ENCODE measurements around the gene DNAH7. TPM values are rescaled to one million over a fixed set of nuclear protein-coding genes. Genes with fewer than 3 reads are reported as not detected.
A peak's percentile ranks its signal among the peaks of the same experiment; 100 is the strongest.

The DNAH7 gene
- total and polyA plus RNA-seq, 9 of the 15 experiments (the other 6 are each of a cell fraction or from before 2014, with no cell fraction given): 0.03 to 0.42 (median 0.18) TPM

DNA sequence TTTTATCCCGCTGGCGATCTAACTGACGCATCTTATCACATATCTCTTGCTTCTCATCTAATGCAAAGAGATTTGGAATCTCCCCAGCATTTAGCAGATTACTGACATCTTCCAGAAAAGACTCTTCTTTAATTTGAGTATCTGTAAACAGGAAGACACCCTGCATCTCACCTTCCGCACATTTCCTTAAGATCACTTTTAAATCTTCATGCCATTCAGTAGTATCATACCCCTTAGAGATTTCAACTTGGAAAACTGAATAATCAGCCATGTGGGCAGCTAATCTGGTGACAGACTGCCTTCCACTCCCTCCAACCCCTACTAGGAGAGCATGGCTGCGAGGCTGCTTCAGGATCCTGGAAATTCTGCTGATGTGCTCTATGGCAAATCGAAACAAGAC is 204.3 kb downstream of the DNAH7 start:
- BruUV-seq (replicated peaks): no TSS peak
- ChIA-PET POLR2A (no interaction called here), CTCF (ENCODE audit: low intra/inter-chr PET ratio) (no interaction called here)
- in situ Hi-C loops (cut with MboI) (no loop called here), intact Hi-C loops (cut with micrococcal nuclease) (no loop called here)
- Histone ChIP-seq H3K9me3 (replicated peaks; ENCODE audit: control insufficient read depth, insufficient read depth, low read depth, low read length) (no peaks in the 10 kb centered on the region), H3K27ac (ENCODE audit: extremely low read depth, low read depth, low read length) (no peak overlapping the region), H3K27me3 (ENCODE audit: control insufficient read depth in 2 of 2, insufficient read depth in 2 of 2, low read length in 2 of 2) (no peaks in the 10 kb centered on the region), H3K4me3 (no peak overlapping the region), H3K4me1 (replicated peaks in 1 of 2; ENCODE audit: control insufficient read depth in 2 of 2, insufficient read depth in 2 of 2, low read length in 2 of 2) (no peaks in the 10 kb centered on the region), H3K79me2 (ENCODE audit: control insufficient read depth, insufficient read depth, low read length) (no peaks in the 10 kb centered on the region), H2AFZ (ENCODE audit: low read depth, low read length) (no peak overlapping the region), H3K4me2 (ENCODE audit: insufficient read depth, low read length) (no peak overlapping the region), H3K36me3 (ENCODE audit: control insufficient read depth, insufficient read depth, low read length) (no peaks in the 10 kb centered on the region), H3K9me1 (ENCODE audit: control insufficient read depth, insufficient read depth, low read length) (no peaks in the 10 kb centered on the region), H3K9ac (ENCODE audit: insufficient read depth in 1 of 2, low read depth in 2 of 2, low read length in 2 of 2) (no peak overlapping the region), H4K20me1 (replicated peaks; ENCODE audit: control insufficient read depth, insufficient read depth, low read length) (no peaks in the 10 kb centered on the region)
- DNase-seq (ENCODE audit: extremely low read depth in 1 of 4, low spot score in 3 of 4) (no peak), ATAC-seq (no peak), FAIRE-seq (no peak)
- WGBS (ENCODE audit: insufficient coverage, low coverage, missing lambda C conversion rate): 27% methylated on average over 5 of the region's 6 CpGs
- TF ChIP-seq PCBP1 (IDR thresholded peaks at IDR 0.05; ENCODE audit: low read depth, low read length, poor library complexity, severe bottlenecking) (no peak), PURB (CRISPR knock-in tag; IDR thresholded peaks at IDR 0.05; ENCODE audit: low read depth) (no peak), DACH1 (IDR thresholded peaks at IDR 0.05; ENCODE audit: partially characterized antibody) (no peak), RB1 (IDR thresholded peaks at IDR 0.05; ENCODE audit: low read depth) (no peak), ARNT (IDR thresholded peaks at IDR 0.05) (no peak)

DNA sequence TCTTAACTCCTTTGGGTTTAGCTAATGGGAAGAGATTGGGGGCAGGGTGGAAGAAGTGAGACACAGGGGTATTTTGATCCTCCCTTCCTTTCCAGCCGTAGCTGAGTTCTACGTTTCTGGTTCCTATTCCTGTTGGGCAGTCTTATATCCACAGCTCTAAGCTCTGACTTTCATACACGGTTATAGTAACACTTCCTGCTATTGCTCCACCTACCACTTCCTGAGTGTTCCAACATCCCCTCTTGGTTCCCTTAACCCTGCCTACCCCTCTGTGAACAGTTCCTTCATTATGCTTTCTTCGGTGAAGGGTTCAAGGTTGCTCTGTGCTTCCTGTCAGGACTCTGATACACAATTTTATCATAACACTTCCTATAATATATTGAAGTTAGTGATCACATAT is 205.1 kb downstream of the DNAH7 start:
- Histone ChIP-seq H3K79me2 (ENCODE audit: control insufficient read depth, insufficient read depth, low read length) (no peaks in the 10 kb centered on the region), H3K4me2 (ENCODE audit: insufficient read depth, low read length) (peak overlapping the region; percentile 27; the same call in 1 of the 2 replicates), H3K27ac (ENCODE audit: extremely low read depth, low read depth, low read length) (no peak overlapping the region), H3K4me1 (replicated peaks in 1 of 2; ENCODE audit: control insufficient read depth in 2 of 2, insufficient read depth in 2 of 2, low read length in 2 of 2) (no peaks in the 10 kb centered on the region), H3K9me1 (ENCODE audit: control insufficient read depth, insufficient read depth, low read length) (no peaks in the 10 kb centered on the region), H3K4me3 (no peak overlapping the region), H3K9me3 (replicated peaks; ENCODE audit: control insufficient read depth, insufficient read depth, low read depth, low read length) (no peaks in the 10 kb centered on the region), H2AFZ (ENCODE audit: low read depth, low read length) (peak overlapping the region; percentile 47; the same call in 1 of the 2 replicates), H3K27me3 (ENCODE audit: control insufficient read depth in 2 of 2, insufficient read depth in 2 of 2, low read length in 2 of 2) (no peaks in the 10 kb centered on the region), H3K9ac (ENCODE audit: insufficient read depth in 1 of 2, low read depth in 2 of 2, low read length in 2 of 2) (no peak overlapping the region), H4K20me1 (replicated peaks; ENCODE audit: control insufficient read depth, insufficient read depth, low read length) (no peaks in the 10 kb centered on the region), H3K36me3 (ENCODE audit: control insufficient read depth, insufficient read depth, low read length) (no peaks in the 10 kb centered on the region)
- POLR2A ChIA-PET: interaction anchor here (0.6 kb wide), 1 partner anchor 42 kb away, joined by 3 read pairs; no protein-coding TSS in a partner anchor
- no peak; the same call in 2 of the 3 replicates for ATAC-seq
- CTCF ChIA-PET (ENCODE audit: low intra/inter-chr PET ratio): no interaction called here
- no peak for DNase-seq (ENCODE audit: extremely low read depth in 1 of 4, low spot score in 3 of 4)
- TF ChIP-seq ZNF696 (CRISPR knock-in tag; conservative IDR thresholded peaks at IDR 0.05) (no peak), RBFOX2 (IDR thresholded peaks at IDR 0.05; ENCODE audit: low read depth, low read length) (no peak), DDX20 (tag; IDR thresholded peaks at IDR 0.05; ENCODE audit: low read depth) (no peak), FOXK1 (CRISPR knock-in tag; IDR thresholded peaks at IDR 0.05; ENCODE audit: borderline replicate concordance) (no peak)
- TF ChIP-seq, protein P1, sequence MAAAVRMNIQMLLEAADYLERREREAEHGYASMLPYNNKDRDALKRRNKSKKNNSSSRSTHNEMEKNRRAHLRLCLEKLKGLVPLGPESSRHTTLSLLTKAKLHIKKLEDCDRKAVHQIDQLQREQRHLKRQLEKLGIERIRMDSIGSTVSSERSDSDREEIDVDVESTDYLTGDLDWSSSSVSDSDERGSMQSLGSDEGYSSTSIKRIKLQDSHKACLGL (CRISPR knock-in tag; IDR thresholded peaks at IDR 0.05; ENCODE audit: borderline replicate concordance, poor library complexity, severe bottlenecking): no peak
- in situ Hi-C loops (cut with MboI) (no loop called here), intact Hi-C loops (cut with micrococcal nuclease) (no loop called here)
- no TSS peak for BruUV-seq (replicated peaks)
- no peak for FAIRE-seq
- 5% methylated on average over 3 of the region's 4 CpGs for WGBS (ENCODE audit: insufficient coverage, low coverage, missing lambda C conversion rate)

Data from K562 (cell line).